Activated naive CD4-positive, alpha-beta T cell treated with anti-CD3 and anti-CD28 coated beads, Interleukin-2, amount 10 ng/mL, durations not matched to agents 7 days and 5 days (primary cell): ENCODE measurements around the gene ADTRP.

Experiments used
- CTCF ChIA-PET: fragments of 350-600 bp; sonication (Branson Sonifier 250); formaldehyde crosslinking; loops from one replicate; lab custom pipeline; 2021; ENCODE audit warnings: antibody characterized with exemption; lab: Charles Lee
- DNase-seq: peaks from one replicate; pipeline ENCODE4 v3.0.0-alpha.2; 2020
- H3K27ac Mint-ChIP-seq: one replicate; pipeline ENCODE4 v1.8.0; 2021; ENCODE audit warnings: mild to moderate bottlenecking, moderate library complexity, mixed read lengths
- H3K27me3 Mint-ChIP-seq: one replicate; pipeline ENCODE4 v1.8.0; 2021; ENCODE audit warnings: mild to moderate bottlenecking, mixed read lengths
- H3K36me3 Mint-ChIP-seq: one replicate; pipeline ENCODE4 v1.8.0; 2021; ENCODE audit warnings: mixed read lengths
- H3K4me1 Mint-ChIP-seq: one replicate; pipeline ENCODE4 v1.8.0; 2021; ENCODE audit warnings: mixed read lengths
- H3K4me3 Mint-ChIP-seq: one replicate; pipeline ENCODE4 v1.8.0; 2021; ENCODE audit warnings: mild to moderate bottlenecking, moderate library complexity, mixed read lengths
- H3K9me3 Mint-ChIP-seq: one replicate; pipeline ENCODE4 v1.8.0; 2021; ENCODE audit warnings: mixed read lengths

ADTRP gene

GRCh38 chr6:11774426-11774825, 4.2 kb downstream of the ADTRP start:
- H3K9me3 Mint-ChIP-seq = no peaks in the 10 kb centered on the region
- CTCF ChIA-PET = no interaction called here
- H3K27ac Mint-ChIP-seq = no peak overlapping the region
- H3K27me3 Mint-ChIP-seq = no peaks in the 10 kb centered on the region
- no peak overlapping the region for H3K4me3 Mint-ChIP-seq
- H3K4me1 Mint-ChIP-seq = no peaks in the 10 kb centered on the region
- no peak for DNase-seq
- no peaks in the 10 kb centered on the region for H3K36me3 Mint-ChIP-seq

DNA sequence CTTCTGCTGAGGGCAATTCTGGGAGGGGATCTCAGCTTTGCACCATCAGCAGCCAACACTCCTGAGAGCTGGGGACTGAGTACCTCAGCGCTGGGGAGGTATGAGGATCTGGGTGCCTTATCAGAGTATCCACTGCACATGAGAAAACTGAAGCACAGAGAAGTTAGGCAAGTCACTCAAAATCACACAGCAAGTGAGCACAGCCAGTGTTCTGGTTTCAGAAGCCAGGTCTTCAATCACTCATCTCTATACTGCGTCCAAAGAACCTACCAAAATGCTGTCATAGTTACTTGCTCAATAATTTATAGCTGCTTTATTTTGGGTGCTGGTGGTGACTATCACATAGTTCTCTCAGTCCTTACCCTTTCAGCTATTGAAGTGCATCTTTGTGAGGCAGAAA, 5.0 kb downstream of the ADTRP start:
- Mint-ChIP-seq H3K27me3 (no peaks in the 10 kb centered on the region), H3K36me3 (no peaks in the 10 kb centered on the region), H3K4me3 (no peak overlapping the region), H3K4me1 (no peaks in the 10 kb centered on the region), H3K9me3 (no peaks in the 10 kb centered on the region), H3K27ac (no peak overlapping the region)
- DNase-seq = no peak
- CTCF ChIA-PET = no interaction called here

DNA sequence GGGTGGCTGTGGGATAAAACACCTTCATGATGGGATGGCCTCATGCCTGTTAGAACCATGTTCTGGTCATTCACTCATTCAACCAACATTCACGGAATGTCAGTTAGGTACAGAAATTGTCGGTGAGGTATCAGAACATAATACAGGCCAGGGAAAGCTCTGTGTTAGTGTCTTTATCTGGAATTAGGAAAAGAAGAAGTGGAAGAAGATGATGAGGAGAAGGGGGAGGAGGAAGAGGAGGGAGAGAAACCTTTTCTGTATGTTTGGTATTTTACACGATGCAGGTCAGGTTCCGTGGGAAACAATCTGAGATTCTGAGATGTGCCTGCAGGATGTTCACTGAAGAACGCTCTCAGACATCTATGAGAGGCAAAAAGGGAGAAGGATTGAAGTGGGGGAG, 5.6 kb downstream of the ADTRP start:
- Mint-ChIP-seq H3K4me1 (no peaks in the 10 kb centered on the region), H3K27ac (no peak overlapping the region), H3K36me3 (no peaks in the 10 kb centered on the region), H3K27me3 (no peaks in the 10 kb centered on the region), H3K9me3 (no peaks in the 10 kb centered on the region), H3K4me3 (no peak overlapping the region)
- DNase-seq = no peak
- CTCF ChIA-PET = no interaction called here

DNA sequence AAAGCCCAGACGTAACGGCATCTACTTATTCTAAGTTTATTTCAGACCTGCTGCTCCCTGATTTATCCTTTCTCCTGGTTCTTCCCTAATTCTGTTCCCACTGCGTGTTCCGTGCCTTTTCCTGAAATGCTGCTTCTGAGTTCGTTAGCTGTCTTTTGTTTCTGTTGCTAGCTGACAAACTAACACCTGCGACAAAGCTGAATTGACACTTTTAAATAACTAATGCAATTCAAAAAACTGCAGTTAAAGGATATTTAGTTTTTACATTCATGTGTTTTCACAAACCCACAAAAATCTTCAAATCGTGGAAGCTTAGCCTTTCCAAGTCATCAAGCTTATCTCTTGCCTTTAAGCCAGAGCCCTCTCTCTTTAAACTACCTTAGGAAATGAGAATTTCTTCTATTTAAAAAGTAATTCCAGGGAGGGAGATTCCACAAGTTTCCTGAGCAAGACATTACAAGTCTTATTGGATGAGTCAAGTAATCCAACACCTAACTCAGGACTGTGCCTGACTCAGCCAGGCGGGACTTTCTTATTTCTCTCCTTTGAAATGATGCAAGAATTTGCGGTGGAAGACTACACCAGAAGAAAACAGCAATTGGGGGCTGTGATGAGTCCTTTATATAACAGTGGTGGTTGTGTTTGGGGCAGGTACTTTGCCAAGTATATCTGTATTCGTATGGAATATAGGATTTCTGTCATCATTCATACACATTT, 6.3 kb downstream of the ADTRP start:
- CTCF ChIA-PET = no interaction called here
- Mint-ChIP-seq H3K4me1 (no peaks in the 10 kb centered on the region), H3K27ac (no peak overlapping the region)

GRCh38 chr6:11771473-11772048, 7.0 kb downstream of the ADTRP start:
- Mint-ChIP-seq H3K4me1 (no peaks in the 10 kb centered on the region), H3K36me3 (no peaks in the 10 kb centered on the region), H3K27ac (no peak overlapping the region), H3K4me3 (no peak overlapping the region), H3K9me3 (no peaks in the 10 kb centered on the region), H3K27me3 (no peaks in the 10 kb centered on the region)
- no peak for DNase-seq
- CTCF ChIA-PET = no interaction called here

More for the DNA sequence above, 6.3 kb downstream of the ADTRP start:
- no peak for DNase-seq
- H3K27me3 Mint-ChIP-seq = no peaks in the 10 kb centered on the region
- no peak overlapping the region for H3K4me3 Mint-ChIP-seq
- H3K36me3 Mint-ChIP-seq = no peaks in the 10 kb centered on the region
- no peaks in the 10 kb centered on the region for H3K9me3 Mint-ChIP-seq

GRCh38 chr6:11770546-11771466, 7.8 kb downstream of the ADTRP start:
- CTCF ChIA-PET = interaction anchor here (0.9 kb wide), 1 partner anchor 10 kb away, joined by 3 read pairs; no protein-coding TSS in a partner anchor
- no peak for DNase-seq
- Mint-ChIP-seq H3K4me1 (no peaks in the 10 kb centered on the region), H3K27me3 (no peaks in the 10 kb centered on the region), H3K27ac (no peak overlapping the region), H3K4me3 (no peak overlapping the region), H3K36me3 (no peaks in the 10 kb centered on the region), H3K9me3 (no peaks in the 10 kb centered on the region)

GRCh38 chr6:11769811-11770545, 8.6 kb downstream of the ADTRP start:
- no peak for DNase-seq
- CTCF ChIA-PET = interaction anchor here (0.9 to 1.3 kb wide), 2 partner anchors 10 to 16 kb away, joined by 3 to 4 read pairs; no protein-coding TSS in a partner anchor
- H3K4me1 Mint-ChIP-seq = peaks cover 1% of the 10 kb centered on the region
- H3K27me3 Mint-ChIP-seq = no peaks in the 10 kb centered on the region
- H3K9me3 Mint-ChIP-seq = no peaks in the 10 kb centered on the region
- no peaks in the 10 kb centered on the region for H3K36me3 Mint-ChIP-seq
- H3K27ac Mint-ChIP-seq = no peak overlapping the region
- H3K4me3 Mint-ChIP-seq = no peak overlapping the region

DNA sequence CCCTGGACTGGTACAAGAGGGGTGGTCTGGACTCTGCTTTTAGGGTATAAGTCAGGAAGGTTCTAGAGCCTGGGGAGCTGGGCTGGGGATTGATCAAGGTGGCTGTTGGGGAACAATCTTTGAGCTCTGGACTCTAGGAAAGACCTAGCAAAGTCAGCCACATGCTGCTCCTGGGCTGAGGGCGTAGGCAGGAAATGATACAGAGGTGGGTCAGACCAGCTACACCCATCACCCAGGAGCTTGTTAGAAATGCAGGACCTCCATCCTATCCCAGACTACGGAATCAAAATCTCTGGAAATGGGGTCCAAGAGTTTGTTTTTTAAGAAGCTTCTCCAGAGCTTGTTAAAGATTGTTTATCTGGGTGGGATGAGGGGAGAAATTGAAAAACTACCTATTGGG, 9.4 kb downstream of the ADTRP start:
- CTCF ChIA-PET = interaction anchor here (1.3 kb wide), 1 partner anchor 17 kb away, joined by 4 read pairs; no protein-coding TSS in a partner anchor
- no peak overlapping the region for H3K4me3 Mint-ChIP-seq
- H3K27ac Mint-ChIP-seq = no peak overlapping the region
- H3K9me3 Mint-ChIP-seq = no peaks in the 10 kb centered on the region
- peaks cover 4% of the 10 kb centered on the region for H3K4me1 Mint-ChIP-seq
- DNase-seq = no peak
- no peaks in the 10 kb centered on the region for H3K36me3 Mint-ChIP-seq
- H3K27me3 Mint-ChIP-seq = no peaks in the 10 kb centered on the region

GRCh38 chr6:11767978-11768756, 10.4 kb downstream of the ADTRP start:
- Mint-ChIP-seq H3K4me1 (peaks cover 7% of the 10 kb centered on the region), H3K9me3 (no peaks in the 10 kb centered on the region), H3K27ac (no peak overlapping the region), H3K36me3 (no peaks in the 10 kb centered on the region), H3K4me3 (no peak overlapping the region), H3K27me3 (no peaks in the 10 kb centered on the region)
- CTCF ChIA-PET = interaction anchor here (0.9 kb wide), 1 partner anchor 67 kb away, joined by 3 read pairs; no protein-coding TSS in a partner anchor
- no peak for DNase-seq

GRCh38 chr6:11767458-11767857, 11.1 kb downstream of the ADTRP start:
- Mint-ChIP-seq H3K9me3 (no peaks in the 10 kb centered on the region), H3K27ac (no peak overlapping the region), H3K4me1 (peaks cover 7% of the 10 kb centered on the region), H3K36me3 (no peaks in the 10 kb centered on the region), H3K27me3 (no peaks in the 10 kb centered on the region), H3K4me3 (no peak overlapping the region)
- DNase-seq = no peak
- CTCF ChIA-PET = no interaction called here

- H3K27ac Mint-ChIP-seq = no peak overlapping the region
- no peaks in the 10 kb centered on the region for H3K9me3 Mint-ChIP-seq
- no peak overlapping the region for H3K4me3 Mint-ChIP-seq
- CTCF ChIA-PET = no interaction called here
- DNase-seq = no peak
- H3K4me1 Mint-ChIP-seq = peaks cover 7% of the 10 kb centered on the region
- H3K36me3 Mint-ChIP-seq = no peaks in the 10 kb centered on the region
- no peaks in the 10 kb centered on the region for H3K27me3 Mint-ChIP-seq
Measured at GRCh38 chr6:11766589-11767450, 11.8 kb downstream of the ADTRP start.

DNA sequence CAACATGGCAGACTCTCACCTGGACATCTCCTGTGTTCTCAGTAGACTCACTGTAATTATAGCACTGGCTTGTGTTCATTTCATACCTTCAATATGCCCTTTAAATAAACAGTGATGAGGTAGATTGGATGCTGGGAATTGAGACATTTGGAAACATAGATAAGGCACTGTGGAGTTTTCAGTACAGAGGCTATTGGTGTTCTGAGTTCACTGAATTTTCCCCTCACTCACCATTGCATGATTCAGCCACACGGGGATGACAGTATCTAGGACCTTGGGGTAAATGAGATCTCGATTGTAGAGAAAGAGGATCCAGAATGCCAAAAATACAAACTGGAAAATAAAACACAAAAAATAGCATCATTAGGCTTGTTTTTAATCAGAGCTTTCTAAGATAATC, 12.6 kb downstream of the ADTRP start:
- DNase-seq = no peak
- peaks cover 7% of the 10 kb centered on the region for H3K4me1 Mint-ChIP-seq
- no peak overlapping the region for H3K4me3 Mint-ChIP-seq
- no peaks in the 10 kb centered on the region for H3K36me3 Mint-ChIP-seq
- H3K27me3 Mint-ChIP-seq = no peaks in the 10 kb centered on the region
- H3K9me3 Mint-ChIP-seq = no peaks in the 10 kb centered on the region
- CTCF ChIA-PET = interaction anchor here (1.0 kb wide), 1 partner anchor 34 kb away, joined by 3 read pairs; no protein-coding TSS in a partner anchor
- H3K27ac Mint-ChIP-seq = no peak overlapping the region

GRCh38 chr6:11764250-11764604, 14.4 kb downstream of the ADTRP start:
- Mint-ChIP-seq H3K4me1 (peaks cover 7% of the 10 kb centered on the region), H3K4me3 (no peak overlapping the region), H3K27ac (no peak overlapping the region), H3K36me3 (no peaks in the 10 kb centered on the region), H3K27me3 (no peaks in the 10 kb centered on the region), H3K9me3 (no peaks in the 10 kb centered on the region)
- DNase-seq = no peak
- CTCF ChIA-PET = no interaction called here
